Measurements from ENCODE around the gene COL15A1.

Gene COL15A1

DNA sequence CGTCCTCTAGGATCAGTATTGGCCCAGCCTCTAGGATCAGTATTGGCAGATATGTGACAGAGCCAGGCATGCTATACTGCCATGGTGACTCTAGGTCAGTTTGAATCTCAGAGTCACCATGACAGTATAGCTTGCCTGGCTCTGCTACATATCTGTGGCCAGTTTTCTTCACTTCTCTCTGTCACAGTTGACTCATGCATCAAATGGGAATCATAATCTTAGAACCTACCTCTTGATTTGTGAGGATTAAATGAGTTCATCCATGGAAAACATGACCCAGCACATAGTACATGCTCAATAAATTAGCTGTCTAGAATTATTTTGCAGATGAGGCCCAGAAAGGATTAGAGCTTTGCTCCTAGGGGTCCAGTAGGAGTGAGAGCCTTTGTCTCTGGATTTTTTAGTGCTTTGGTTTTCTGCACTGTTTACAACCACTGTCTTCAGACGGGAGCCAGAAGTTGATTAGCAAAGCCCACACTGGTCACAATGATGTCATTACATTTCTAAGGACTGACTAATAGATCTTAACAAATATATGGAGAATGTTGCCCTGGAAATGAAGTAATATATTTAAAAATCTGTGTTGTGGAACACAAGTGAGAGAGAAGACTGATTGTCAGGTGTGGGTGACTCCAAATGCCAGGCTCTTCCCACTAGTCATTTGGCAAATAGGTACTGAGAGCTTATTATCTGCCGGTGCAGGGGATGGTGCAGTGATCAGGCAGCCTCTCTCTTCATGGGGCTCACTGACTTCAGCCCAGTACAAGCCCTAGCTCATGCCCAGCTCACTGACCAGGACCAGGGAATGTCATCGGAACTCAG lies 76.0 kb downstream of the COL15A1 start:
- DNase-seq = peak; percentile 97

DNA sequence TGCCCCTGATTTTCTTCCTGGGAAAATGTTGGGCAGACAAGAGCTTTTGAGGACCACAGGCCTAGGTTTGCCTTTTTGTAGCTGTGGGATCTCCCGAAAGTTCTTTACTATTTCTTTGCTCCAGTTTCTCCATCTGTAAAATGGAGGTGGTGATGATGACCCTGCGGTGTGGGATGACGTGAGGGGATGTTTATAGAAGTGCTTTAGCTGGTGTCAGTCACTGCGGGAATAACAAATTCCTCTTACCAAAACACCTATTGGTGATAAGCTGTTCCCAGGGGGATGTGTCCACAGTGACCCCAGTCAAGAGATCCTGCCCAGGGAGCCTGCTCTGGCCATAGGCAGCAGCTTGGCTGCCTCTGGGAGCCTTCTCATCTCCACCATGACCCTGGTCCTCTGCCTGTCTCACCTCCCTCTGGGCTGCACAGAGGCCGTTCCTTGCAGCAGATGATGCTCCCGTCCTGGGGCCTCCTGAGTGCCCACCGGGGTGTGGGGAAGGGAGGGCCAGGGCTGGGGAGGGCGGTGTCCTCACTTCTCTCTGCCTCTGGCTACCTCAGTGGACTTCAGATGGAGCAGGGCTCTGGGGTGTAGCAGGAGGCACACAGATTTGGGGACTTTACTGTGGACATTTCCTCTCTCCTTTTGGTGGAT lies 77.2 kb downstream of the COL15A1 start:
- no peak for DNase-seq

DNA sequence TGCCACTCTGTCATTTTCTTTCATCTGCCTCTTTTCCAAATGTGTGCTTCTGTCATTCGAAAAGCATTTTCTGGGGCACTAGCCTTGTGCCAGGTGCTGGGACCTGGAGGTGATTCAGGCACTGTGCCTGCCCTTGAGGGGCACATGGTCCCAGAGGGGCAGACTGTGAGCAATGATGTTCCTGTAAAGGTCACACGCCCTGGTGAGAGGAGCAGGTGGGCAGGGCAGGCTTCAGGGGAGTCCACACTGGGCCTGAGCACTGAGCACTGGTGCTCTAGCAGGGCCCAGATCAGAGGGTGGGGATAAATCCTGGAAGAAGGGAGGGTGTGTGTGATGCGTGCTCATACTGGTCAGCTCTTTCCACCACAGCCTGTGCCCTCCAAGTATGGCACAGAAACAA lies 77.8 kb downstream of the COL15A1 start:
- no peak for DNase-seq

DNA sequence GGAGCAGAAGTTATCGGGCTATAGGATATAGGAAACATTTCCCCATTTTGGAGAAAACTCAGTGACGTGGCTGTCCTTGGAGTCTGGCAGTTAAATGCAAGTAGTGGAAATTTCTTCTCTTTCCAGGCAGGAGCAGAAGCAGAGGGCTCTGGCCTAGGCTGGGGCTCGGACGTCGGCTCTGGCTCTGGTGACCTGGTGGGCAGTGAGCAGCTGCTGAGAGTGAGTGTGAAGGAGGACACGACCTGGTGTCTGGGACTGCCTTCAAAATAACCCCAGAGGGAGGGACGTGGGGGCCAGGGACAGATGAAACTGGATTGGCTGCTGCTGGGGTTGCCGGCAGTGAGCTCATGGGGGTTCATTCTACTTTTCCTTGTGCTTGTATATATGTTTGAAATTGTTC lies 79.5 kb downstream of the COL15A1 start:
- no peak for DNase-seq

DNA sequence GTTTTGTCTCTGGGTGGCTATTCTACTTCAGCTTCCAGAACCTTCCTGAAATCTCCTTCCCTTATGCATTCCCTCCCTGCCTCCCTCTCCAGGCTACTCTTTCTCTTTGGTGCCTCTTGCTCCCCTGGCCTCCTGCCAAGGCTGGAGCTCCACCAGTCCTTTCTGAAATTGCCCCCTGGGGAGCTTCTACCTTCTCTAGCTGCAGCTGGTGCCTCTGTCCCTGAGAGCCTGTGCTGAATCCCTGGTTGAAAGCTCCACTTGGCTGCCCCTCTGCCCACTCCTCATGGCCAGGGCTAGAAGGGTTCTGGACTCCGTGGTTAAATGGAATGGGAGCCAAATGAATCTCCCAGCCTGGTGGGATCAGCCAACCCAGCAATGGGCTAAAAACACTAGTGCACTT lies 80.1 kb downstream of the COL15A1 start:
- DNase-seq = peak; percentile 1

- DNase-seq = peak; percentile 13
Measured at GRCh38 chr9:99024959-99025358, 81.3 kb downstream of the COL15A1 start.

GRCh38 chr9:99025616-99026270 lies 82.0 kb downstream of the COL15A1 start:
- DNase-seq = no peak

DNA sequence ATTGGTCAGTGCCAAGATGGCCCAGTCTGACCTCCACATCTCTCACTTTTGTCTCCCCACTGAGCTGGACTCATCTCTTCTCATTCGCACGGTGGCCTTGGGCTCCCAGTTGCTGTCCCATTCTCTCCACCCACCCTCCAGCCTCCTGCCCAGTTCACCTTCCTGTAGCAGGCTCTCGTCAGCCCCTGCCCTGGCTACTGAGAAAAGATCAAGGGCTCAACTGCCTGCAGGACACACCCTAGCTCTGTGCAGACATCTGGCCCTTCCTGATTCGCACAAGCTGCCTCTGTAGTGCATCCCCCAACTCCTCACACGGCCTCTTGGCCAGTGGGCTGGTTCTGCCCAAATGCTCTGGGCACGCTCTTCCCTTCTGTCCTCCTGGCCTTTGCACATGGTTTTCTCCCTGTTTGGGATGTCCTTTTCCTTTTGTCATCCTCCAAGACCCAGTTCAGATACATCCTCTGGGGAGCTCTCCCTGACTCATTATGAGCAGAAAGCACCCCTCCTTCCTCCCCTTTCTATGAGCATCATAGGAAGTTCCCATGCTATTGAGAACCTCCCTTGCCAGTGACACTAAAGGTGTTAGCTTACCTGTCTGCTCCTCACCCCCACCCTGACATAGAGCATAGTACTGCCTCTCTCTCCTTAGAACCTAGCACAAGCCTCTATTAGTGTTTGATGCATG lies 82.7 kb downstream of the COL15A1 start:
- no peak for DNase-seq

DNA sequence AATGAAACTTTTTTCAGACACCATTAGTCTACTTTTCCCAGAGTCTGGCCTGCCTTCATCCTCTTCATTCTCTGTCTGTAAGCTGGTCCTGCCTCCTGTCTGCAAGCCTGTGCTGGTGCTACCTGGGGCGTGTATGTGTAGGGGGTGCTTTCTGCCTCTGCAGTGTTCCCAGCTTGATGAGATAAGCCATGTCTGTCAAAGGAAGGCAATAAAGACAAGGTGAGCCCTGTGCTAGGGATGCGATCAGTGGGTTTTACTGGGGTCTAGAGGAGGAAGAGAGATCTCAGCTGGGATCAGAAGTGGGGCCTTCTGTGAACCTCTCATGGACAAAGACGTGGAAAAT lies 83.2 kb downstream of the COL15A1 start:
- no peak for DNase-seq

DNA sequence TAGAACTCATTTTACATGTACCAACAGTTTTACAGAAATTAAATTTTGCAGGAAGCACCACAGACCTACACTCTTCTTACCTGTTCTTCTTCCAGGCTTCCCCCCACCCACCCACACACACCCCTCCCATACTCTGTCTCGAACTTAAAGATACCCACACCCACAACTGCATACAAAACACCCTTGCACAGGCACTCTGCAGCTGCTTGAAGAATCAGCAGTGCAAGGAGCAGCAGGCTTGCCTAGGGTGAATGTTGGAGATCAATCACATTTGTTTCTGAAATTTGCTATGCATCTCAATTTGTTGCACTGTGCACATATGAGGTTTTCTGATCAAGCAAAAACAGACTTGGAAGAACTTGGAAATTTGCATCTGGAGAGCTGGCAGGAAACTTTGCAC lies 83.7 kb downstream of the COL15A1 start:
- DNase-seq = no peak

GRCh38 chr9:99029083-99029645 lies 85.5 kb downstream of the COL15A1 start:
- no peak for DNase-seq

GRCh38 chr9:99030092-99030511 lies 86.4 kb downstream of the COL15A1 start:
- DNase-seq = peak; percentile 93

DNA sequence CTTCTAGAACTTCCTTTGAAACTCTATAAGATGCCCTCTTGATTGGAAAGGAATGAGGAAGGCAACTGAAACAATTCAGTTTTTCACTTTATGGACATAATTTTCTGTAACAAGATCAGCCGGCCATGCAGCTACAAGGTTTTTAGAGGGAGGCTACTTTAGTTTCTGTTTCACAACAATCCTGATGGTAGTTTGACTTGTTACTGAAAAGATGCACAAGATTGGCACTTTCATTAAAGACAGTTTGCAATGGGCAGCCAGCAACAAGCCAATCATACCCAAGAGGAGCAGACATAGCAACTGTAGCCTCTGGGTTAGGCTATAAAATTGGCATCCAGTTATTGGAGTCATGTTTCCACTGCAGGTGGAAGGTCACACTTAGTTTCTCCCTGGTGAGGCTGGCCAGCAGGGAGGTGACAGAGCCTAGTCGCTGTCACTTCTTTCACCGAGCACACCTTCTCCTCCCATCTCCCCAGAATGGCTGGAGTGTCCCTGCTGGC lies 87.0 kb downstream of the COL15A1 start:
- no peak for DNase-seq

- no peak for DNase-seq
Measured at GRCh38 chr9:99031319-99031718, 87.6 kb downstream of the COL15A1 start.

DNA sequence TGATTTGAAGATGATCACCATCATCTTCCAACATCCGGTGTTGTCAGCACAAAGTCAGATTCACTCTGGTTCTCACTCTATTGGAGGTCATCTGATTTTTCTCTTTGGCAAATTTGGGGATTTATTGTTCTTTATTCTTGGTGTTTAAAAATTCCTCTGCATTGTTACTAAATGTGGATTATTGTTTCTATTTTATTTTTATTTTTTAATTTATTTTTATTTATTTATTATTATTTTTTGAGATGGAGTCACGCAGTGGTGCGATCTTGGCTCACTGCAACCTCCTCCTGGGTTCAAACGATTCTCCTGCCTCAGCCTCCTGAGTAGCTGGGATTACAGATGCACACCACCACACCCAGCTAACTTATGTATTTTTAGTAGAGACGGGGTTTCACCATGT lies 88.3 kb downstream of the COL15A1 start:
- DNase-seq = no peak

DNA sequence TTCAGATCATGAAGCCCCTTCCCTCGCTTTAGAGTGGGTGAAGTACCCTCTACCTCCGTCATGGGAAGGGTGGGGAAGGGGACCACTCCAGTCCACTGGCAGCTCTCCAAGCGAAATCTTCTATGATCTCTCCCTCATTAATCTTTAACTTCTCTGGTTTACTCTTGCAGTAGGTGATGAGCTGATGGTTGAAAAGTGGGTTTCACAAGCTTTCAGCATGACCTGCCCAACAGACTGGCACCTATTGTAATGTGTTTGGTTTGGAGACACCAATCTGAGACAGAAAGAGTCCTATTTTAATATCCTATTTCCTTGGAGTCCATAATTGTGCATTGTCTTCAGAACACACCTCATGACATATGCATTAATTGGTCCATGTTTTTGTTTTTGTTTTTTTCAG lies 90.4 kb downstream of the COL15A1 start:
- DNase-seq = no peak

- DNase-seq = no peak
Measured at GRCh38 chr9:99035313-99035712, 91.6 kb downstream of the COL15A1 start.

DNA sequence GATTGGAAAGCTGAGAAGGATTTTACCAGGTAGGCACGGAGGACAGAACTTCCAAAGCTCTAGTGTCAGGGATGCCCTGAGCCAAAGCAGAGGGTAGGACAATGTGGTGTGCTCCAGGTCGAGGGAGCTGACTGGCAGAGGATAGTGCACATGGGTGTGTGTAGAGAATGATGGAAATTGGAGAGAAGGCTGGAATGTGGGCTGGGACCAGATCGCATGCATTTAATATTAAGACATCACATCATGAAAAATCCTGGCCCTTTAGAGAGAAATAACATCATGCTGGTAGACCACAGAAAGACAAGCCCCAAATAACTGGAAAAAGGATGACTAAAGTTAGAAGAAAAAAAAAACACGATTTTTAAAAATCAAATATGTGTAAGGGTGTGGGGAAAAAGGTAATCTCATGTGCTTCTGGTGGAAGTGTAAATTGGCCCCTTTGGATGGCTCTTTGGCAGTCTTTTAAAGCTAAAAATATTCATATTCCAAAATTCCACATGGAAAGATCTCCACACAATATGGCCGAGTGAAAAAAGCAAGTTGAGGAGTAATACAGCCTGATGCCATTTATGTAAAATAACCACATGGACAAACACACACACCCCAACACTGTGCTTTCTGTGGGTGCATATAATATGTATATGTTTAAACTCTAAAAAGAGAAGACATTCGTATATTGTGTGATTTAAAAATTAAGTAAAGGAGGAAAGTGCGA lies 94.2 kb downstream of the COL15A1 start:
- DNase-seq = no peak

GRCh38 chr9:99038484-99038820 lies 94.7 kb downstream of the COL15A1 start:
- DNase-seq = no peak

DNA sequence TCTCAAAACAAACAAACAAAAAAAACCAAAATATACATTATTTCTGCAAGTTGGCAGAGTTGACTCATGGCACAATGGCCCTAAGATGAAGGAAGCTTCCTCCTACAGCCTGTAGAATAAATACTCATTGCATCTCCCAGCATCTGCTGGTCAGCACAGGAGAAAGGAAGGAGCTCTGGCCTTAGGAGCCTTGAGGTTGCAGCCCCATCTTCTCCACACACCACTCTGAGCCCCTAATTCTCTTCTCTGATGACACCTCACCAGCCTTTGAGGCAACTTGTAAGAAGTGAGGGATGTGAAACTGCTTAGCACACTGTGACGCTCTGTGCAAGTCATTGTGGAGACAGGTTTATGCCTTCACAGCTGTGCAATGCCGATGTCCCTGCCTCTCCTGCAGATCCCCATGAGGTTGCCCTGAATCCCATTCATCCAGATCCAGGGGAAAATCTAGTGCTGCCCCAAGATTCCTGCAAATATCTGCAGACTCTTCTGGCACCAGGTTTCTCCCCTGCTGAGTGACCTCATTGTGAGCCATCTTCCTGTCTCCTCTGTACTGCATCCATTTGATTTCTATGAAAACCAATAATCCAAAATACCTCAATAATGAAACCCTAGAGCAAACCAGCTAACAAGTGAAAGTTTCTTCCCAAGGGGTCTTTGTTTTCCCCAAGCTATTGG lies 95.9 kb downstream of the COL15A1 start:
- peak; percentile 49 for DNase-seq

GRCh38 chr9:99040251-99040900 lies 96.7 kb downstream of the COL15A1 start:
- DNase-seq = no peak

Measured in HCEC 1CT (cell line).